ENCODE measurements around the gene FLVCR2. TPM values are rescaled to one million over a fixed set of nuclear protein-coding genes. Genes with fewer than 3 reads are reported as not detected.

The FLVCR2 gene
- total and polyA plus RNA-seq, 2 of the 13 experiments (the other 11 are each of a cell fraction or from before 2014, with no cell fraction given) = 9.9 to 10.5 TPM

GRCh38 chr14:75535164-75535898 lies 43.1 kb upstream of the FLVCR2 start:
- peak; percentile 31 for DNase-seq (ENCODE audit: low spot score)
- intact Hi-C loops (cut with micrococcal nuclease; ENCODE audit: unreplicated experiment) (no loop called here), in situ Hi-C loops (cut with HindIII; ENCODE audit: extremely low pct_ligation_motif_present, low pct_unique_long_range_greater_than_20kb) (no loop called here)
- Histone ChIP-seq H4K20me1 (ENCODE audit: insufficient read depth, low read length) (no peaks in the 10 kb centered on the region), H3K27me3 (ENCODE audit: control insufficient read depth in 1 of 2, insufficient read depth in 2 of 2, low read length in 2 of 2) (no peaks in the 10 kb centered on the region), H3K4me2 (ENCODE audit: low read depth, low read length) (peak overlapping the region; percentile 30), H3K36me3 (replicated peaks in 1 of 2; ENCODE audit: control insufficient read depth in 1 of 2, insufficient read depth in 2 of 2, low read length in 2 of 2) (no peaks in the 10 kb centered on the region), H3K79me2 (ENCODE audit: insufficient read depth, low read length) (no peaks in the 10 kb centered on the region), H3K4me1 (ENCODE audit: insufficient read depth, low read length) (peaks cover 57% of the 10 kb centered on the region), H3K9me3 (ENCODE audit: low read length) (no peaks in the 10 kb centered on the region), H2AFZ (ENCODE audit: low read length) (no peak overlapping the region), H3K9ac (ENCODE audit: insufficient read depth, low read depth, low read length) (peak overlapping the region; percentile 17; the same call in 1 of the 2 replicates), H3K27ac (ENCODE audit: extremely low read length, insufficient read depth, low read length) (peak overlapping the region; percentile 64), H3K4me3 (replicated peaks in 1 of 3; ENCODE audit: insufficient read depth in 1 of 3, low read depth in 2 of 3, low read length in 3 of 3) (no peak overlapping the region)
- no peak for ATAC-seq
- CTCF ChIA-PET (ENCODE audit: low intra/inter-chr PET ratio, low total read pairs) = no interaction called here
- 19% methylated on average over 5 of the region's 5 CpGs for WGBS (ENCODE audit: low lambda C conversion rate)
- FAIRE-seq = no peak
- POLR2A ChIA-PET = interaction anchor here (0.9 to 2.3 kb wide), 9 partner anchors 9 to 115 kb away, joined by 3 to 19 read pairs (median 4); partner anchors contain the start of genes BATF, FLVCR2 and JDP2
- BruUV-seq (replicated peaks) = TSS peak; percentile 69
- TF ChIP-seq ZNF619 (CRISPR knock-in tag; IDR thresholded peaks at IDR 0.05) (no peak), SALL2 (CRISPR knock-in tag; IDR thresholded peaks at IDR 0.05) (no peak), HNF1B (CRISPR knock-in tag; IDR thresholded peaks at IDR 0.05) (no peak), MZF1 (CRISPR knock-in tag; IDR thresholded peaks at IDR 0.05; ENCODE audit: borderline replicate concordance) (no peak), SKI (IDR thresholded peaks at IDR 0.05; ENCODE audit: partially characterized antibody) (no peak), ZNF746 (CRISPR knock-in tag; IDR thresholded peaks at IDR 0.05) (no peak), BRF2 (CRISPR knock-in tag; IDR thresholded peaks at IDR 0.05) (no peak), SNRNP70 (IDR thresholded peaks at IDR 0.05; ENCODE audit: low read depth, low read length) (no peak), XRCC5 (optimal IDR thresholded peaks at IDR 0.05; ENCODE audit: low read length) (no peak), NR3C1 (CRISPR knock-in tag; IDR thresholded peaks at IDR 0.05) (no peak), GATAD2A (CRISPR knock-in tag; IDR thresholded peaks at IDR 0.05) (peak; percentile 43; the same call in 1 of the 2 replicates), ZNF749 (CRISPR knock-in tag; IDR thresholded peaks at IDR 0.05; ENCODE audit: borderline replicate concordance) (no peak), HMGA1 (CRISPR knock-in tag; conservative IDR thresholded peaks at IDR 0.05) (no peak), TAF15 (IDR thresholded peaks at IDR 0.05; ENCODE audit: low read depth, low read length, poor library complexity, severe bottlenecking) (no peak), ZNF644 (CRISPR knock-in tag; IDR thresholded peaks at IDR 0.05; ENCODE audit: low read depth) (0 out of 2 replicates have a peak, but pooled peaks have one; percentile 19), PCBP2 (optimal IDR thresholded peaks at IDR 0.05; ENCODE audit: low read depth, low read length, poor library complexity, severe bottlenecking) (no peak), ZNF766 (CRISPR knock-in tag; IDR thresholded peaks at IDR 0.05; ENCODE audit: borderline replicate concordance) (no peak), FOXP1 (IDR thresholded peaks at IDR 0.05) (no peak), FOXP1 (CRISPR knock-in tag; IDR thresholded peaks at IDR 0.05) (peak; percentile 36; the same call in 1 of the 2 replicates), ZNF790 (CRISPR knock-in tag; IDR thresholded peaks at IDR 0.05; ENCODE audit: borderline replicate concordance) (no peak), ZBTB7B (CRISPR knock-in tag; IDR thresholded peaks at IDR 0.05) (no peak), CEBPG (CRISPR knock-in tag; IDR thresholded peaks at IDR 0.05) (peak; percentile 76), NBN (conservative IDR thresholded peaks at IDR 0.05) (no peak), ZFAT (CRISPR knock-in tag; conservative IDR thresholded peaks at IDR 0.05) (no peak), ZC3H13 (CRISPR knock-in tag; IDR thresholded peaks at IDR 0.05) (no peak)

Data from HepG2 (cell line).